GM18519 (cell line): ENCODE data around the gene NPHP3.
A peak's percentile ranks its signal among the peaks of the same experiment; 100 is the strongest.
"Not testable (repeated sequence)": the region's sequence is repeated elsewhere in the genome, so short reads cannot be mapped to it uniquely, and the experiment has no call there.

Source experiments
- ATAC-seq: cut with Tn5 transposase; IDR thresholded peaks from one replicate; pipeline ENCODE4 v1.9.1; 2021; ENCODE audit warnings: mild to moderate bottlenecking, moderate library complexity; ENCODE audit not compliant: unreplicated experiment, low FRiP score

NPHP3 gene

GRCh38 chr3:132722165-132723023 is at the start of gene NPHP3:
TSS of gene NPHP3 (minus strand) at chr3:132722409. CDS start at chr3:132722355, 54 bp downstream.
- ATAC-seq: peak; percentile 63

- ATAC-seq: no peak
Observed at GRCh38 chr3:132758740-132759139, 36.5 kb upstream of the NPHP3 start.

GRCh38 chr3:132756108-132756650 is 34.0 kb upstream of the NPHP3 start:
- no peak for ATAC-seq

GRCh38 chr3:132753946-132754345 is 31.7 kb upstream of the NPHP3 start:
- ATAC-seq: no peak

- no peak for ATAC-seq
Observed at GRCh38 chr3:132749786-132750185, 27.6 kb upstream of the NPHP3 start.

GRCh38 chr3:132746720-132747119 is 24.5 kb upstream of the NPHP3 start:
- ATAC-seq: not testable (repeated sequence)

GRCh38 chr3:132738314-132738713 is 16.1 kb upstream of the NPHP3 start:
- no peak for ATAC-seq

GRCh38 chr3:132735589-132735988 is 13.4 kb upstream of the NPHP3 start:
- no peak for ATAC-seq

GRCh38 chr3:132730891-132731580 is 8.8 kb upstream of the NPHP3 start:
- no peak for ATAC-seq

- ATAC-seq: no peak
Observed at GRCh38 chr3:132726341-132726823, 4.2 kb upstream of the NPHP3 start.

GRCh38 chr3:132723024-132723950 is 1.1 kb upstream of the NPHP3 start:
- ATAC-seq: peak; percentile 2

GRCh38 chr3:132721479-132722164 is 587 bp downstream of the NPHP3 start:
- no peak for ATAC-seq

- no peak for ATAC-seq
Observed at GRCh38 chr3:132720228-132720627, 2.0 kb downstream of the NPHP3 start.

GRCh38 chr3:132716372-132716771 is 5.8 kb downstream of the NPHP3 start:
- ATAC-seq: no peak

- no peak for ATAC-seq
Observed at GRCh38 chr3:132713977-132714727, 8.1 kb downstream of the NPHP3 start.

GRCh38 chr3:132710311-132710710 is 11.9 kb downstream of the NPHP3 start:
- no peak for ATAC-seq

- ATAC-seq: no peak
Observed at GRCh38 chr3:132709761-132710160, 12.4 kb downstream of the NPHP3 start.

- no peak for ATAC-seq
Observed at GRCh38 chr3:132703733-132704132, 18.5 kb downstream of the NPHP3 start.

- ATAC-seq: no peak
Observed at GRCh38 chr3:132695422-132695821, 26.8 kb downstream of the NPHP3 start.
